ENCODE results near the gene MUC5B.

The MUC5B gene

DNA sequence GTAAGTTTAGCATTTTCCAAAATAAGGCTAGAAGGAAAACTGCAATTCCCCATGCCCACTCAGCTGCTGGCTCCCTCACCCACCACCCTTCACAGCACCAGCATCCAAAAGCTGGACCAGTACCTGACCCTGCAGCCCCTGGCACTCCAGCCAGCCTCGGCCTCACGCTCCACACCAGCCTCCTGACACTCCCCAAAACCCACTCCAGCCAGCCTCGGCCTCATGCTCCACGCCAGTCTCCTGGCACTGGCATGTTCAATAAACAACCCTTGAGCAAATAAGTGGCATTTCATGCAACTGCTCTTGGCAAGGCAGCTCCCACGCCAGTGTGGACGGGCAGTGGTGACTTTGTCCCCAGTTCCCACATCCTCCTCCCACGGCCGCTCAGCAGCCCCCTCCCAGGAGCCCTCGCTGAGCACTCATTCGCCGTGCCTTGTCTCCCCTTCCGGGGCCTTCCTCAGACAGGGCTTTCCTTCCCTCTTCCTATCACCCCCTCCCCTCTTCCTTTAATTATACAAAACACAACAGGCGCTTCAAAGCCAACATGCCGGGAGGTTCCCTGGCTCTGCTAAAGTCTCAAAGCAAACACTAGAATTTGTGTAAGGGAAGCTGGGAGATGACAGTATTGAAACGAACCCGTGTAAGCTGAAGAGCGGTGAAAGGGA, 79.7 kb downstream of the MUC5B start:
- no peak for DNase-seq

DNA sequence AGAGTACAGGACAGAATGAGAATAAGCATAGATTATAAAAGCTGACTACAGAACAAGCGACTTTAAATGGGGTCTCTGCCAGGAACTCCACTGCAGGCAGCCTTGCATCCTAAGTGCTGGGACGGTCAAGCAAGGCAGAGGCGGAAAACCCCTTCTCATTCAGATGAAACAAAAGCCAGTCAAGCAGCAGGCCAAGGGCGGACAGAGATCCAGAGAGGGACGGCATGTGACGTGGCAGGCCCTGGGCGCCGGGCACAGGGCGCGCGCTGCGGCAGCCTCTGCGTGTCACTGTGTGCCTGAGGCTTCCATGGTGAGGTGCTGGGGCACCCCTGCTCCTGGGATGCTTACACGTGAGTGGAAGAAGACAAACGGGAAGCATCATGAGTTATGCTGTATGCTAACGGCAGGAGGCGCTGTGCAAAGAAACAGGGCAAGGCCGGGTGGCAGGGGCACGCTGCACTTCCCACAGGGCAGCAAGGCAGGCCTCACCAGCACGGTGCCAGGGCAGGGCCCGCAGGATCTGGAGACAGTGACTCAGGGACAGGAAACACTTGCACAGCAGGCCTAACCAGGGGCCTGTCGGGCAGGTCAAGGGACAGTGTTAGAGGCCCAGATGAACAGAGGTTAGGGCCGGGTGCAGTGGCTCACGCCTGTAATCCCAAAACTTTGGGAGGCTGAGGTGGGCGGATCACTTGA, 80.4 kb downstream of the MUC5B start:
- DNase-seq: no peak

GRCh38 chr11:1303973-1304372, 81.1 kb downstream of the MUC5B start:
- no peak for DNase-seq

DNA sequence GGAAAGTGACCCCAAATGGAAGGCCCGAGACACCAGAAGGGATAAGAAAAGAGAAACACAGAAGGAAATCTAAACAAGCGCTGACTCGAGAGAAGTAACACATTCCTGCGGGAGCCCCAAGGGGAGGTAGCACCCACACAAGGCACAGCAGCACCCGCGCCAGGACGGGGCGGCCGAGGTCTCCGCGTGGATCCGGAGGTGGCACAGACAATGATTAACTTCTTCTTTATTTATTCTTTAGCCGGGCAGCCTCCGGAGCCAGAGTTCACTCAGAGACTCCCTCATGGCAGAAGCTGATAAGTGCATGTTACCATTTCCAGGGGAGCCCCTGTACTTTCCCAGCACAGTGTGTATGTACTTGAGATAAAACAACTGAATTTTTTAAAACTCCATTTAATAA, 81.5 kb downstream of the MUC5B start:
- DNase-seq: no peak

- DNase-seq: no peak
Measured at GRCh38 chr11:1305063-1305495, 82.2 kb downstream of the MUC5B start.

GRCh38 chr11:1305501-1306056, 82.7 kb downstream of the MUC5B start:
- DNase-seq: no peak

GRCh38 chr11:1306186-1307162, 83.6 kb downstream of the MUC5B start:
- DNase-seq: no peak

DNA sequence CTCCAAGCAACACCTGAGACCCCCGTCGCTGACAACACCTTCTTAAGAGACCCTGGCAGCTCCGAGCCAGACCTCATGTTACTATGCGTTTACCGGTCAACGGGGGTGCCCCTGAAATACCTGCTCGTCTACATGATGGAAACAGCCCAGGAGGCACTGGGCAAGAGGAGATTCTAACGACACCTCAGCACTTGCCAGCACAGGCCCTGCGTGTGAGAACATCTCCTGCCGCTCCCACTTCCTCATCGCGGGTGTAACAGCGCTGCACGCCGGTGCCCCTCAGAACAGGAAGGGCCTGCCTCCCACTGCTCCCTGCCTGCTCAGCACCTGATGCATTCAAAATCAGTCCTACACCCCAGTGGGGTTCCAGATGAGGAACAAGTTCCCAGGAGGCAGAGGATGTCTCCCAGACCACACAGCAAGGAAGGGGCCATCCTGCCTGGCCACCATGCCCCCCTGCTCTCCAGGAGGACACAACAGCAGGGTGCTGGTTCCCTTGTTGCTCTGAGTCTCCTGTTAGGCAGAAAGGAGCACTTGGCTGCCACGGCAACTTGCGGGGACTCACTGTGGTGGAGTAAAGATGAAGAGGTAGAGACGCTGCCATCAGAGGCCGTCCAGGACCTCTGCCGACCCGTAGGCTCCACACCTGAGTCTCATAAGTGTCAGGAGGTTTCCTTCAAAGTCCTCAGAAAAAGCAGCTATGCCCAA, 84.5 kb downstream of the MUC5B start:
- DNase-seq: no peak

- DNase-seq: no peak
Measured at GRCh38 chr11:1307998-1308742, 85.3 kb downstream of the MUC5B start.

GRCh38 chr11:1308743-1309497, 86.1 kb downstream of the MUC5B start:
- no peak for DNase-seq

GRCh38 chr11:1309498-1310317, 86.8 kb downstream of the MUC5B start, which contains the start of gene TOLLIP:
Gene TOLLIP (minus strand): TSS chr11:1309632. CDS start chr11:1309498, 134 bp downstream.
- DNase-seq: peak; percentile 98

DNA sequence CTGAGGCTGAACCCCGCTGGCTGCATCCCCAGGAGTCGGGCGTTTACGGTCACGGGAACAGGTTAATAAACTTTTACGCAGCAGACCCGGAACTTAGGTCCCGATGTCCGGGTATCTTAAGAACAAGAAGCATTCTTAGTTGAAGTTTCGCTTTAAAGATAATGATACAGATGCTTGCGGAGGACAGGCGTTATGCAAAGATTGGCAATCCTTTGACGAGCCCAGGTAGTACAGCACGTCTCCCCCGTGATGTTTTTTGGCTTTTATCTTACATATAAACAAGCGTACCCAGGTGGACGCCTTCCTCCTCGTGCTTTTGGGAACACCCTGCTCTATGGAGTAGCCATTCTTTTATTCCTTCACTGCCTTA, 87.4 kb downstream of the MUC5B start:
- no peak for DNase-seq

DNA sequence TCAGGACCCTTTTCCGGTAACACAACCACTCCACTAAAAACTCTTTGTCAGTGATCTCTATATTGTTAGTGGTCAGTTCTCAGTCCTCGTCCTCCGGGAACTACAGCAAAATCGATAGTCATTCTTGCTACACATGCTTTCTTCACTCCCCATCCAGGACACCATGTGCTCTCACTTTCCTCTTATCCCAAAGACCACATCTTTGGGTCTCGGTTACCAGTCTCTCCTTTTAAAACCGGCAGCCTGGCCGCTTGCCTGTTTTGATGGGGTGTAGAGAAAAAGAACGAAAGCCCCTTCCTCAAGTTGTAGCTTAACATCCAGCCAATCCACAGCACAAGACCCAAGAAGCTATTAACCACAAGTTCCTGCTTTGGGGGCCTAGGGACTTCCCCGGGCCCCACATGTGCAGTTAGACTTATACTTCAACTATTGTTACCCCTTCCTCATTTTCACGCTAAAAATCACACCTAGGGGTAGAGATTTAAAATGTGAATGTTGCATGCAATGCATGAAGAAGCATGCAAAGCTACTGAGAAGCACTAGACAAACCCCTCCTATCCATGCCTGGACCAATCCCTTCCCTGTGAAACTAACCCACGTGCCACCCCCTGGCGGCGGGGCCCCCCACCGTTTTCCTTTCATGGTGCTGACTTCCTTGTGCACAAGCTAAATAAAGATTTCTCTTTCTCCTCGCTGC, 88.1 kb downstream of the MUC5B start:
- DNase-seq: peak; percentile 70
